SU-DHL-6 (cell line): ENCODE measurements around the gene WWP2.
"Not testable (repeated sequence)": the region's sequence is repeated elsewhere in the genome, so short reads cannot be mapped to it uniquely, and the experiment has no call there.

Experiments used
- H2AFZ ChIP-seq: fragments of 200-600 bp; sonication (generic); 2 replicates; pipeline ENCODE4 v1.6.1; 2014; ENCODE audit warnings: low read depth, mild to moderate bottlenecking, moderate library complexity, mixed read lengths, antibody characterized with exemption, low read length; ENCODE audit not compliant: severe bottlenecking
- H3F3A ChIP-seq: fragments of 200-600 bp; shearing (Covaris generic); 2 replicates; pipeline ENCODE4 v1.6.0; 2016; ENCODE audit warnings: antibody characterized with exemption, mild to moderate bottlenecking; ENCODE audit not compliant: insufficient read depth
- H3K27ac ChIP-seq: fragments of 200-600 bp; sonication (generic); 2 replicates; pipeline ENCODE4 v1.5.1; 2016; ENCODE audit warnings: low read depth, mild to moderate bottlenecking, low read length, moderate library complexity, mixed read lengths
- H3K27me3 ChIP-seq: fragments of 200-600 bp; sonication (generic), shearing (Covaris generic); 2 replicates; pipeline ENCODE4 v1.6.0; 2014; ENCODE audit warnings: mild to moderate bottlenecking, low read length
- H3K36me3 ChIP-seq: fragments of 200-600 bp; sonication (generic); 2 replicates; pipeline ENCODE4 v1.6.1; 2014; ENCODE audit warnings: mild to moderate bottlenecking, low read length, mixed read lengths
- H3K4me2 ChIP-seq: fragments of 300-600, 200-600 bp; shearing (Covaris generic), sonication (generic); 2 replicates; pipeline ENCODE4 v1.6.0; 2014; ENCODE audit warnings: low read length, low read depth, mild to moderate bottlenecking; ENCODE audit not compliant: poor library complexity, severe bottlenecking
- H3K4me3 ChIP-seq: fragments of 200-600 bp; sonication (generic); 2 replicates; pipeline ENCODE4 v1.5.1; 2014; ENCODE audit warnings: antibody characterized with exemption, low read length, mild to moderate bottlenecking, mixed read lengths; ENCODE audit not compliant: insufficient read depth, poor library complexity, severe bottlenecking
- H3K79me2 ChIP-seq: fragments of 200-600 bp; sonication (generic); 2 replicates; pipeline ENCODE4 v1.6.1; 2014; ENCODE audit warnings: mild to moderate bottlenecking, low read length, moderate library complexity; ENCODE audit not compliant: insufficient read depth
- H3K9ac ChIP-seq: fragments of 200-600 bp; sonication (generic); 2 replicates; pipeline ENCODE4 v1.7.0; 2014; ENCODE audit warnings: mild to moderate bottlenecking, low read length
- H3K9me2 ChIP-seq: fragments of 200-600 bp; sonication (generic); replicated peaks from 2 replicates; pipeline ENCODE4 v1.6.1; 2014; ENCODE audit warnings: low read length; ENCODE audit not compliant: insufficient read depth
- H3K9me3 ChIP-seq: fragments of 200-600 bp; sonication (generic); 2 replicates; pipeline ENCODE4 v1.6.1; 2014; ENCODE audit warnings: low read length, mixed read lengths; ENCODE audit not compliant: insufficient read depth
- H4K20me1 ChIP-seq: fragments of 200-600 bp; sonication (generic); 2 replicates; pipeline ENCODE4 v1.6.1; 2014; ENCODE audit warnings: low read depth, mild to moderate bottlenecking, antibody characterized with exemption, low read length, moderate library complexity, mixed read lengths

WWP2 gene

GRCh38 chr16:69972120-69972519 lies 210.0 kb downstream of the WWP2 start:
- H4K20me1 ChIP-seq, H2AFZ ChIP-seq, H3K9me3 ChIP-seq, H3K4me2 ChIP-seq, H3K9me2 ChIP-seq, H3K79me2 ChIP-seq, H3K27ac ChIP-seq, H3K27me3 ChIP-seq, H3K4me3 ChIP-seq, H3K9ac ChIP-seq, H3F3A ChIP-seq, H3K36me3 ChIP-seq: not testable (repeated sequence)

GRCh38 chr16:69972935-69973334 lies 210.8 kb downstream of the WWP2 start:
- not testable (repeated sequence) for H3F3A ChIP-seq, H3K79me2 ChIP-seq

GRCh38 chr16:69985196-69985595 lies 223.1 kb downstream of the WWP2 start:
- H3K4me2 ChIP-seq, H3K9me3 ChIP-seq, H3K27me3 ChIP-seq, H2AFZ ChIP-seq, H3K27ac ChIP-seq, H3F3A ChIP-seq, H3K9me2 ChIP-seq, H3K4me3 ChIP-seq, H3K36me3 ChIP-seq, H4K20me1 ChIP-seq, H3K79me2 ChIP-seq, H3K9ac ChIP-seq: not testable (repeated sequence)

More at GRCh38 chr16:69972935-69973334, 210.8 kb downstream of the WWP2 start:
- H3K9me2 ChIP-seq, H3K27me3 ChIP-seq, H3K4me2 ChIP-seq, H3K9me3 ChIP-seq, H3K27ac ChIP-seq, H3K4me3 ChIP-seq, H4K20me1 ChIP-seq, H3K9ac ChIP-seq, H2AFZ ChIP-seq, H3K36me3 ChIP-seq: not testable (repeated sequence)
